GM19452 (cell line): ENCODE results near the gene VSTM4.

ENCODE experiments used
- ATAC-seq: cut with Tn5 transposase; IDR thresholded peaks from one replicate; pipeline ENCODE4 v1.9.1; 2021; ENCODE audit not compliant: unreplicated experiment

Gene VSTM4

GRCh38 chr10:49049660-49050059 lies 65.7 kb downstream of the VSTM4 start:
- ATAC-seq, result no peak

DNA sequence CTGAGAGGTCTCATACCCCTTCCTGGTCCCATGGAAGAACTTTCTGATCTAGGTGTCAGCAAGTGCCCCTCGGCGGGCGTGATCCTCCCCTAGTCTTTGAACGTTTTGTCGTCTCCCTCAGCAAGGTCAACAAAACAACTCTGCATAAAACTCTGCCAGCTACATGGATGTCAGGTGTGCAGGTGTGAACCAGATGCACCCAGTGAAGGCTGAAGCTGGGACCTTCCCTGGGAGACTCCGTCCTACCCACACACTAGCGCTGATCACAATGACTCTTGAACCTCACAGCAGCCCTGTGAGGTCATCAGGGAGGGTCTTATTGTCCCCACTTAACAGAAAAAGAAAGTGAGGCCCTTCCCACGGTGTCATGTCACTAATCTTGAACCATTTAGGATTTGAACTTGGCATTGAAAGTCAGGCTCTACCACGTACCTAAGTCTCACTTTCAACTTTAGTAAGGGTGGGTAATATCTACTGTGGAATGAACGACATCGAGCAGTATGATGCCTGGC lies 68.1 kb downstream of the VSTM4 start:
- no peak for ATAC-seq

DNA sequence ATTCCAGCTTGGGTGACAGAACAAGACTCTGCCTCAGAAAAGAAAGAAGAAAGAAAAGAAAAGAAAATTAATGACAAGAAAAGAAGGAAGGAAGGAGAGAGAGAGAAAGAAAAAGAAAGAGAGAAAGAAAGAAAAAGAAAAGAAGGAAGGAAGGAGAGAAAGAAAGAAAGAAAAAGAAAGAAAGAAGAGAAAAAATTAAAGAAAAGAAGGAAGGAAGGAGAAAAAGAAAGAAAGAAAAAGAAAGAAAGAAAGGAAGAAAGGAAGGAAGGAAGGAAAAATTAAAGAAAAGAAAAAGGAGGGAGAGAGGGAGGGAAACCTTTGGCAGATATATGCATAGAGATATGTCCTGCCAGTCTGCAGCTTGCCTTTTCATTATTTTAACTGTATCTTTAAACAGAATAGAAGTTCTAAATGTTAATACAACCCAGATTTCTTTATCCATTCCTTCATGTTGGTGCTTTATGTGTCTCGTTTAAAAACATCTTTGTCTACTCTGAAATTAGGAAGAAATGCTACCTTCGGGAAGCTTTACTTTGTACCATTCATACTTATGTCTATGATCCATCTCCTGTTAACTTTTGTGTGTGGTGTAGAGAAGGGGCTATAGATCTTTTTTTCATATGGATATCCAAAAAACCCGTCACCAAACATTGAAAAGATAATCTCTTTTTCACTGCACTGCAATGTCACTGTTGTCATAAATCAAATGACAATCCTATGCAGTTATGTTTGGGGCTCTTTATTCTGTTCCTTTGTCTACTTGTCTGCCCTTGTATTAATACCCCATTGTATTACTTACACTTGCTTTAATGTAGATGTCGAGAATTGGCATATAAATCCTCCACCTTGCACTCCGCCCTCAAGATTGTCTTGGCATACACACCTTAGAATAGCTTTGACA lies 70.8 kb downstream of the VSTM4 start:
- ATAC-seq, result no peak

DNA sequence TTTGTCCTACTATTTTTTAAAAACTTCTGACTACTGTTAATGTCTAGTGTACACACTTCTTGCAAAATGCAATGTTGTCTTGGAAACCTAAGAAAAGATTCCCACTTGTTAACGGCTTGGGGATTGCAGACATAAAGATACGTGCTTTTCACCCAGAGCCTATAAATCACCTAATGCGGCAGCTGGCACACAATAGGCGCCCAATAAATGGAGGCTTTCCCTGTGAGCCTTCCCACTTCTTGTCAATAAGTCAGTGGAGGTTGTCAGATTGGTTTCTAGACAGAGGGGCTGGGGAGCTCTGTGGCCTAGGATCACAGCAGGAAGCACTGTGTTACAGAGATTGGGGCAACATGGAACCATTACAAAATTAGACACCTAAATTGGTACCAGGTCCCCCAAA lies 74.7 kb downstream of the VSTM4 start:
- ATAC-seq, result no peak

DNA sequence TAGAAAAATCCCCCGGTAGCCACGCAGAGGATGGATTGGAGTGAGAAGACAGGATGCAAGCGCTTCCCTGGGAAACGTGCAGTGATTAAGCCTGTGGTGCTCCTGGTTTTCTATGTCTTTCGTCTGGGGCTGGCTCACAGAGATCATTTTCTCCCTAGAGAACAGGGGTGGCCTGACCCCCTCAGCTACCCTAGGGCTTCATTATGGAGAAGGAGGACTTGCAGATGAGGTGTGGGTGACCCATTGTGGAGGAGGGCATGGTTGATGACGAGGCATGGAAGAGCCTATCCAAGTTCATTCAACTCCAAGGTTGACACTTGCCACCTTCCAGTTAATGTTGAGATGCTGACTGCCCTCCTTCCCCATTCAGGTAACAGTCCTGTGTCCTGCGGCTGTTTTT lies 75.9 kb downstream of the VSTM4 start:
- no peak for ATAC-seq

- no peak for ATAC-seq
Observed at GRCh38 chr10:49038711-49039110, 76.6 kb downstream of the VSTM4 start.

- ATAC-seq, result no peak
Observed at GRCh38 chr10:49037187-49037586, 78.1 kb downstream of the VSTM4 start.

GRCh38 chr10:49036638-49037037 lies 78.7 kb downstream of the VSTM4 start:
- ATAC-seq, result no peak

- ATAC-seq, result no peak
Observed at GRCh38 chr10:49035920-49036319, 79.4 kb downstream of the VSTM4 start.

- no peak for ATAC-seq
Observed at GRCh38 chr10:49034925-49035324, 80.4 kb downstream of the VSTM4 start.

- ATAC-seq, result no peak
Observed at GRCh38 chr10:49033939-49034338, 81.4 kb downstream of the VSTM4 start.

GRCh38 chr10:49029666-49030065 lies 85.7 kb downstream of the VSTM4 start:
- no peak for ATAC-seq

GRCh38 chr10:49028639-49029038 lies 86.7 kb downstream of the VSTM4 start:
- no peak for ATAC-seq

GRCh38 chr10:49025347-49025983 lies 89.9 kb downstream of the VSTM4 start:
- no peak for ATAC-seq

DNA sequence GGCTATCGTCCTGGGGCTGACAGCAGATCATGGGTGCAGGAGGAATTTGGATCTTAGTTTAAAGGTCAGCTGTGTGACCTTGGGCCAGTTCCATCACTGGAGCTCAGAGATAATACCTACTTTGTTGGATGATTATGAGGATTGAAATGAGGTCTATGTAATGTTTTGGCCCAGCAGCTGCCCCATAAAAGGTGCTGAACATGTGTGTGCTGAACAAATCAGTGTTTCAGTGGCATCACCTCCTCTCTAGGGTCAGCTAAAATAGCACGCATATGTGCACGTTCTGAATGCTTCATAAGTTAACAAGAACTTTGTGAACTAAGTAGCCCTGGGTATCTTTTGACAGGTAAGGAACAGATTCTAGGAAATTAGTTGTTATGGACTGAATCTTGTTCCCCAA lies 90.8 kb downstream of the VSTM4 start:
- no peak for ATAC-seq

DNA sequence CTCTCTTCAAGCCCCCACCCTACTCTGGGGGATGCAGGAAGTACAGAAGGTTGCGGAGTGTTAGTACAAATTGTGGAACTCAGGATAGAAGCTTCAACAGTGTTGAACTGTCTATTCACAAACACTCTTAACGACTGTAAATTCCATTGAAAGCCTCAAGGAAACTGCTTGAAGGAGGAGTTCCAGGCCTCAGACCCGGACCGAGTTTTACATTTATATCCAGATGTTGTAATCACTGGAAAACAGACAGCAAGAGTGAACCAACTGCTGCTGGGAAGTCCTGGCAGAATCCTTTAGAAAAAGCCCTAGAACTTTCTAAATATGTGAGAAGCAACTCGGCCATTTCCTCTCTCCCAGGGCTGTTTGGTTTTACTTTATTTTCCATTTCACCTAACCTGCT lies 91.6 kb downstream of the VSTM4 start:
- no peak for ATAC-seq

DNA sequence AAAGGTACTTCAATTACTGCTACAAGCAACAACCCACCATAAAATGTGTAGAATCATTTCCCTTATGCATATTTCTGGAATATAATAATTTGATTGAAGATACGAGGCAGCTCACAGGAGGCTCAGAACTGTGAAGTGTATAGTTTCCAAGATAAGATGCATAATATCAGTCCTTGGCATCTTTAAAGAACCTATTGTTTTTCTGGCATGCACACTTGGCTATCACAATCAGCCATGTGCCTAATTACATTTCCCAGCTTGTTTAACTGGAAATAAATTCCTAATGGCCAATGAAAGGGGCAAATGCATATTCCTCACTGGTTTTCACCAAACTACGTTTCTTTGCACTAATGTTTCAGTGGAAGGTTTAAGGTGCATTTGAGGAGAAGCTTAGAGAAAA lies 92.3 kb downstream of the VSTM4 start:
- ATAC-seq, result no peak

- ATAC-seq, result no peak
Observed at GRCh38 chr10:49021685-49022084, 93.6 kb downstream of the VSTM4 start.

GRCh38 chr10:49015700-49016099 lies 99.6 kb downstream of the VSTM4 start:
- no peak for ATAC-seq

- ATAC-seq, result no peak
Observed at GRCh38 chr10:49012603-49013002, 102.7 kb downstream of the VSTM4 start.

DNA sequence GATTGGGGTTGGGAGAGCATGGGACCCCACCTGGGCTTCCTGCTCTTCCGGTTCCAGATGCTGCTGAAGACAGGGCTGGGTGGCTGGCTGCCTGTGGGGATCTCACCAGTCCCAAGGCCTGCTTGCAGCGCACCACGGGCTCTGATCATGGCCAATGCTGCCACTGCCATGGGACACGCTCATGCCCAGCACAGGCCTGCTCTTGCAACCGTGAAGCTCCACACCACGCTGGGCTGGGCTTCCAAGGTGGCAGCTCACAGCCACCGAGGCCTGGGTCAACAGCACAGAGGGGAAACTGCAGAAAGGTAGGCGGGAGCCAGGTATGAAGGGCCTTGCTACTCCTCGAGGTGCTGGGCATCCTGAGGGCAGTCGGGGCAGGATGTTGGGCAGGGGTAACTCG lies 103.6 kb downstream of the VSTM4 start:
- ATAC-seq, result no peak

- ATAC-seq, result no peak
Observed at GRCh38 chr10:49010865-49011264, 104.5 kb downstream of the VSTM4 start.
